ENCODE measurements around the gene CCDC60. TPM values are rescaled to one million over a fixed set of nuclear protein-coding genes. Genes with fewer than 3 reads are reported as not detected.

CCDC60 gene, protein sequence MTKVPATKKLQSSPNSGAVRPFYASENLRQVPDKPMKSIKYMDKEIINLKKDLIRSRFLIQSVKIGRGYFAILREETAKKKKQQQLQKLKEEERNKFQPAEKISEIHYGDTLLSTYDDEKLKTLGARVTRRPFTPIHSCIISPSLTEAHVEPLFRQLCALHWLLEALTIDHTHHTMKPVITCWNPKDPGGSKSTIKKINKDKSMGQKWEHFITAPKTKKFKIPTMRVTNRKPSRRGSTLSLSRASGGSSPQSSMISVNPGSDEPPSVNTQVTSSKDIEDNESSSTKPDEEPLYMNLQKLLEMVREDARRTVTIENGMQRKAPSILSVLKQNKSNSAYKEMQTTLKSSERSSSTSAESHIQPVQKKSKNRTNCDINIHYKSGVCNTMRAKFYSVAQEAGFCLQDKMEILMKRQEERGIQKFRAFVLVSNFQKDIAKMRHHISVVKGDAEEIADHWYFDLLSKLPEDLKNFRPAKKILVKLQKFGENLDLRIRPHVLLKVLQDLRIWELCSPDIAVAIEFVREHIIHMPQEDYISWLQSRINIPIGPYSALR
- total RNA-seq: not detected in 2 replicates

DNA sequence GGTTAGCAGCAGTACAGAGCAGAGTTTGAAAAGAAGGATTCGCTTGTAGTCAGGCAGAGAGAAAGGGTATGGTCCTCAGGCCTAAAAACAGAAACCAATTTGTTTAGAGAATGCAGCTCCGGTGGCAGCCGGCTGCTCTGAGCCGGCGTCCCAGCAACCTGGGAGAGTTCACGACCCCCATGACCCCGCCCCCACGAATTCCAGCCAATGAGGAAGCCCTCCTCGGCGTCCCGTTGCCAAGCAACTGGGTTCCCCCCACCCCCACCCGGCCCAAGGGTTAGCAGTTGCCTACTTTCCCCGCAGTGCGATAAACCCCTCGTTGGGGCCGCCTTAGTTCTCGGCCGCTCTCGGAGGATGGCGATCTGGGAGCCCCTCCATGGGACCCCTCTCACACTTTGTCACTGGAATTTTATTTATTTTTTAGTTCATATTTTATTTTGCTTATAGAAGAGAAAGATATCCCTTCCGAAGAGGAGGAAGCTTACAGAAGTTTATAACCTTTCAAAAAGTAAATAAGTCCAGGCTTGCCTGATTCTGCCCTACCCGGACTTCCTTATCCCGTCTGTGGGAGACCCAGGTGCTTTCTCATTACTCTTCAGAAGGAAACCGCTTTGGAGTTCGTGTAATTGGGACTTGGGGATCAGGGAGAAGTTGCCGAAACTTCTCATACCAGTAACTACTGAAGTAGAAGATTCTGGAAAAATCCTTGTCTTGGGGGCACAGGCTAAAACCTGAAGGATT, at the start of gene CCDC60:
Gene CCDC60 (plus strand): TSS at position 300 of the 741 bp plus-strand sequence. CDS start 448 bp downstream, outside the sequence.

Other genes with a start within 250 kb of the CCDC60 start
- gene HSPB8, start 155.8 kb upstream of the CCDC60 start, total RNA-seq: under 0.01 and 0.91 TPM in 2 replicates